Activated T-helper 17 cell treated with anti-CD3 and anti-CD28 coated beads, Interleukin-2, amount 50 U/mL, for 72 hours (primary cell): ENCODE results near the gene FDX2. TPM values are rescaled to one million over a fixed set of nuclear protein-coding genes. Genes with fewer than 3 reads are reported as not detected.
A peak's percentile ranks its signal among the peaks of the same experiment; 100 is the strongest.

ENCODE experiments used
- ATAC-seq: fragments of 150-1000 bp; cut with Tn5 transposase; replicated peaks from 2 replicates; pipeline ENCODE4 v1.10.0; 2021; ENCODE audit warnings: mild to moderate bottlenecking, moderate library complexity
- H3K27ac Mint-ChIP-seq: one replicate; pipeline ENCODE4 v1.8.0; 2022; ENCODE audit warnings: mixed read lengths
- H3K27me3 Mint-ChIP-seq: one replicate; pipeline ENCODE4 v1.8.0; 2022; ENCODE audit warnings: mixed read lengths
- H3K36me3 Mint-ChIP-seq: one replicate; pipeline ENCODE4 v1.8.0; 2022; ENCODE audit warnings: low read depth, mild to moderate bottlenecking, mixed read lengths
- H3K4me1 Mint-ChIP-seq: one replicate; pipeline ENCODE4 v1.8.0; 2022; ENCODE audit warnings: mixed read lengths
- H3K4me3 Mint-ChIP-seq: one replicate; pipeline ENCODE4 v1.8.0; 2022; ENCODE audit warnings: mild to moderate bottlenecking, mixed read lengths
- H3K9me3 Mint-ChIP-seq: one replicate; pipeline ENCODE4 v1.8.0; 2022; ENCODE audit warnings: mixed read lengths
- total RNA-seq, 2 donors: library from RNA; stranded (reverse); gene quantifications; one replicate each; pipeline ENCODE4 v1.2.3, GENCODE V29; 2022

The FDX2 gene
- total RNA-seq, 2 donors from 2014 or later: 12.3 to 20.1 TPM

DNA sequence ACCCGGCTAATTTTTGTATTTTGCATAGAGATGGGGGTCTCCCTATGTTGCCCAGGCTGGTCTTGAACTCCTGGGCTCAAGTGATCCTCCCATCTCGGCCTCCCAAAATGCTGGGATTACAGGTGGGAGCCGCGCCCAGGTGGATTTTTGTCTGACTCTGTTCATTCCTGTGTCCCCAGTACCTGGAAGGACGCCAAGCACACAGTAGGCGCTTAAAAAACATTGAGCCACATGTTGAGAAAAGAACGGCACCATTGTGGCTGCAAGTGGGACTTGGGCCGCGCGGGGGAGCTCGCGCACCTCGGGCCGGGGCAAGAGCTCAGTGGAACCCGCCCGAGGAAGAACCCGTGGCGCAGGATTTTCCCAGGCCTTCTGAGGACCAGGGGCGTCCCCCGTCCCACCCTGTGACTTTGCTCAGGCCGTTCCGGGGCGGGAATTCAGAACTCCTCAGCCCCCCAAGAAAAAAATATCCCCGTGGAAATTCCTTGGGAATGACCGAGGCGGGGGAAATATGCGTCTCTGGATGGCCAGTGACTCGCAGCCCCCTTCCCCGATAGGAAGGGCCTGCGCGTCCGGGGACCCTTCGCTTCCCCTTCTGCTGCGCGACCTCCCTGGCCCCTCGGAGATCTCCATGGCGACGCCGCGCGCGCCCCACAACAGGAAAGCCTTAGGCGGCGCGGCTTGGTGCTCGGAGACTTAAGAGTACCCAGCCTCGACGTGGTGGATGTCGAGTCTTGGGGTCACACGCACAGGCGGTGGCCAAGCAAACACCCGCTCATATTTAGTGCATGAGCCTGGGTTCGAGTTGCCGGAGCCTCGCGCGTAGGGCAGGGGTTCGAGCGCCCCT, 46.3 kb downstream of the FDX2 start:
- Mint-ChIP-seq H3K27me3 (no peaks in the 10 kb centered on the region), H3K36me3 (peaks cover 48% of the 10 kb centered on the region), H3K9me3 (no peaks in the 10 kb centered on the region), H3K4me3 (peak overlapping the region; percentile 89), H3K27ac (peak overlapping the region; percentile 89), H3K4me1 (peaks cover 7% of the 10 kb centered on the region)
- peak; percentile 64 for ATAC-seq

DNA sequence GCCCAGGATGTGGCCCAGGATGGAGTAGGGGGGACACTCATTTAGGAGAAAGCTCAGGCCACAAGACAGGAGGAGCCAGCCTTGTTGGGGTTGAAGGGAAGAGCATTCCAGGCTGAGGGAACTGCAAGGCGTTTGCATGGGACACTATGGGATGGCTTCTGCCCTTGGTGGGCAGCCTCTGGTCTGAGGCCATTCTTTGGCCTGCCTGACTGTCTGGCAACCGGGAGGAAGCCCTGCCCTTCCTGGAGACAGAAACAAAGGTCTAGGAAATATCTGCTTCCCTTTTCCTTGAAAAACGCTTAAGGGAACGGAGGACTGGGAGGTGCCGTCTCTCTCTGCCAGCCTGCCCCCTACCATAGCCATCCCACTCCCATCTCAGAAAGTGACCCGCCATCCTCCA, 47.7 kb downstream of the FDX2 start:
- Mint-ChIP-seq H3K27ac (no peak overlapping the region), H3K4me1 (no peaks in the 10 kb centered on the region), H3K27me3 (no peaks in the 10 kb centered on the region), H3K36me3 (peaks cover 33% of the 10 kb centered on the region), H3K9me3 (no peaks in the 10 kb centered on the region), H3K4me3 (no peak overlapping the region)
- ATAC-seq: no peak

DNA sequence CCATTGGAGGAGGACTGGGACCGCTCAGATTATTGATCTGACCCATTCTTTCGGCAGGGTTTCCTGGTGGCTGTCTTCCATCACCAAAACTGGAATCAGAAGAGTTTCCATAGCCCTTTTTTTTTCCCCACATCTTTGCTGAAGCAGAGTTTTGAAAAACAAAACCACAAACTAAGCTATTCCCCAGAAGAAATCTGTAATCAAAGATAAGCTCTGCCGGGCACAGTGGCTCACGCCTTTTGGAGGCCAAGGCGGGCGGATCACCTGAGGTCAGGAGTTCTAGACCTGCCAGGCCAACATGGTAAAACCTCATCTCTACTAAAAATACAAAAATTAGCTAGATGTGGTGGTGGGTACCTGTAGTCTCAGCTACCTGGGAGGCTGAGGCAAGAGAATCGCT, 49.1 kb downstream of the FDX2 start:
- Mint-ChIP-seq H3K27ac (no peak overlapping the region), H3K4me1 (no peaks in the 10 kb centered on the region), H3K9me3 (no peaks in the 10 kb centered on the region), H3K36me3 (peaks cover 19% of the 10 kb centered on the region), H3K4me3 (no peak overlapping the region), H3K27me3 (no peaks in the 10 kb centered on the region)
- ATAC-seq: no peak

DNA sequence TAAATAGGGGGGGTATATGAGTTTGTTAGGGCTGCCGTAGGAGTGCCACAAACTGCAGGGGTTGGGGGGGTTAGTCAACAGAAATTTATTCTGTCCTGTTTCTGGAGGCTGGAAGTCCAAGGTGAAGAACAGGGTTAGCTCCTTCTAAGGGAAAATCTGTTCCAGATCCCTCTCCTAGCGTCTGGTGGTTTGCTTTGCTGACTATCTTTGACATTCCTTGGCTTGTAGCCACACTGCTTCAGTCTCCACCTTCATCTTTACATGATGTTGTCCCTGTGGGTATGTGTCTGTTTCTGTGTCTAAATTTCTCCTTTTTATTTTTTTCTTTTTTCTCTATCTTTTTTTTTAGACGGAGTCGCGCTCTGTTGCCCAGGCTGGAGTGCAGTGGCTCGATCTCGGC, 53.0 kb downstream of the FDX2 start:
- H3K4me3 Mint-ChIP-seq: no peak overlapping the region

DNA sequence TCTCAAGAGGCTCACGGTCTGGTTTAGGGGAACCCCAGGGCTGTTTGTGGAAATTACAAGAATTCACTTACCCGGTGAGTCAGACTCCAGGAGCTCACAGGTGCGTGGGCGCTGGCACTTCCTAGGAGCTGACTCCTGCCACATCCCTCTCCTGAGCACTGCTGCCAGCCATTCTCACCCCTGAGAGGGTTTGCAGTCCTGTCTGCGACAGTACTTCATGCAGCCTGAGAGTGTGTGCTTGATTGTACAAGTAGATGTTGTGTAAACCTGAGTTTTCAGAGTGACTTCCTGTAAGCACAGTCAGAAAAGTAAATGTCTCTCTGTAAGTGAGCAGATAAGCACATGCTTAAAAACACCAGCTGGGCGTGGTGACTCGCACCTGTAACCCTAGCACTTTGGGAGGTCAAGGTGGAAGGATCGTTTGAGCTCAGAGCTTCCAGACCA, 55.7 kb downstream of the FDX2 start:
- peaks cover 48% of the 10 kb centered on the region for H3K36me3 Mint-ChIP-seq

More for the DNA sequence above, 53.0 kb downstream of the FDX2 start:
- Mint-ChIP-seq H3K27ac (no peak overlapping the region), H3K9me3 (no peaks in the 10 kb centered on the region), H3K27me3 (no peaks in the 10 kb centered on the region), H3K36me3 (peaks cover 22% of the 10 kb centered on the region), H3K4me1 (peaks cover 5% of the 10 kb centered on the region)
- no peak for ATAC-seq

More for the DNA sequence above, 55.7 kb downstream of the FDX2 start:
- Mint-ChIP-seq H3K4me3 (peak overlapping the region; percentile 84), H3K4me1 (peaks cover 5% of the 10 kb centered on the region), H3K9me3 (no peaks in the 10 kb centered on the region), H3K27ac (peak overlapping the region; percentile 94), H3K27me3 (no peaks in the 10 kb centered on the region)
- peak; percentile 85 for ATAC-seq

Other genes starting within 250 kb of the FDX2 start
- 10 to 100 TPM; 52.5 to 65.0 TPM for gene SHFL, start 229.7 kb downstream of the FDX2 start, total RNA-seq
- 10 to 100 TPM in 1 of 2 donors, 1 to 10 TPM in 1; 5.7 to 47.0 TPM for gene ANGPTL6, start 213.3 kb downstream of the FDX2 start, total RNA-seq
- 100 to 1,000 TPM; 205 to 372 TPM for gene PPAN, start 209.7 kb downstream of the FDX2 start, total RNA-seq
- gene P2RY11, start 204.3 kb downstream of the FDX2 start, total RNA-seq: 100 to 1,000 TPM; 114 to 237 TPM
- gene EIF3G, start 196.1 kb downstream of the FDX2 start, total RNA-seq: 100 to 1,000 TPM; 174 to 235 TPM
- gene DNMT1, start 121.1 kb downstream of the FDX2 start, total RNA-seq: 100 to 1,000 TPM; 300 to 434 TPM
- 10 to 100 TPM in 1 of 2 donors, 1 to 10 TPM in 1; 7.9 to 17.1 TPM for gene S1PR2, start 84.7 kb downstream of the FDX2 start, total RNA-seq
- gene MRPL4, start 63.8 kb downstream of the FDX2 start, total RNA-seq: 100 to 1,000 TPM in 1 of 2 donors, 10 to 100 TPM in 1; 61.1 to 142 TPM
- gene ICAM1, start 44.9 kb downstream of the FDX2 start, total RNA-seq: 10 to 100 TPM; 47.8 to 88.5 TPM
- 1 to 10 TPM in 1 of 2 donors, under 1 TPM in 1; 0.78 to 2.2 TPM for gene ICAM4, start 29.1 kb downstream of the FDX2 start, total RNA-seq
- gene ICAM5, start 26.1 kb downstream of the FDX2 start, total RNA-seq: 1 to 10 TPM in 1 of 2 donors, under 1 TPM in 1; 0.71 to 8.6 TPM
- 1 to 10 TPM; 5.4 to 6.6 TPM for gene ZGLP1, start 6.2 kb downstream of the FDX2 start, total RNA-seq
- gene RAVER1, start 17.5 kb upstream of the FDX2 start, total RNA-seq: 10 to 100 TPM; 66.3 to 88.7 TPM
- 100 to 1,000 TPM; 144 to 228 TPM for gene ICAM3, start 23.6 kb upstream of the FDX2 start, total RNA-seq
- 100 to 1,000 TPM; 221 to 245 TPM for gene TYK2, start 64.6 kb upstream of the FDX2 start, total RNA-seq
- 100 to 1,000 TPM; 140 to 226 TPM for gene CDC37, start 87.5 kb upstream of the FDX2 start, total RNA-seq
- gene PDE4A, start 104.5 kb upstream of the FDX2 start, total RNA-seq: 1 to 10 TPM; 9.0 to 9.1 TPM
- gene KEAP1, start 187.3 kb upstream of the FDX2 start, total RNA-seq: 10 to 100 TPM; 71.5 to 99.6 TPM
- under 1 TPM in 1 of 2 donors, not detected in 1; 0.11 TPM for gene S1PR5, start 201.4 kb upstream of the FDX2 start, total RNA-seq
- 10 to 100 TPM; 27.4 to 37.8 TPM for gene ATG4D, start 227.9 kb upstream of the FDX2 start, total RNA-seq
- gene KRI1, start 250.0 kb upstream of the FDX2 start, total RNA-seq: 10 to 100 TPM; 43.3 to 52.5 TPM